HepG2 (cell line): Measurements from ENCODE around the gene OR1L8. TPM values are rescaled to one million over a fixed set of nuclear protein-coding genes. Genes with fewer than 3 reads are reported as not detected.

Experiments
- polyA plus RNA-seq, 8 experiments: library from polyadenylated mRNA; depleted of rRNA in 3 of 8; stranded (reverse) in 7 of 8; unstranded in 1 of 8; fragments of >200 nt; fragmentation: Illumina TruSeq in 4 of 8; extraction: Trizol in 4 of 8; gene quantifications; 2 replicates each; pipeline versions ENCODE4 v1.2.1 to v1.2.3, GENCODE V29; 2011 to 2016; ENCODE audit warnings: low read depth in 4 of 8, missing spikeins in 1 of 8, mixed read lengths in 1 of 8; ENCODE audit not compliant: insufficient read depth in 1 of 8
- total RNA-seq, 5 experiments: library from RNA; depleted of rRNA; stranded (reverse); fragments of >200 nt; fragmentation: Illumina TruSeq; extraction: Trizol; gene quantifications; 2 replicates each; pipeline ENCODE4 v1.2.3, GENCODE V29; 2016; ENCODE audit warnings: low read depth in 1 of 5

The OR1L8 gene
- total and polyA plus RNA-seq, 2 of the 13 experiments (the other 11 are each of a cell fraction or from before 2014, with no cell fraction given): not detected

Other genes with a start within 250 kb of the OR1L8 start
- gene PTGS1, start 212.4 kb downstream of the OR1L8 start, total RNA-seq (2016; rRNA removed; fragmentation: Illumina TruSeq; extraction: Trizol): 0.06 and 0.07 TPM in 2 replicates
- 0.05 and 0.08 TPM in 2 replicates for gene PTGS1, start 212.4 kb downstream of the OR1L8 start, polyA plus RNA-seq (2011; rRNA removed)
- gene OR1J1, start 105.5 kb downstream of the OR1L8 start, total RNA-seq (2016; rRNA removed; fragmentation: Illumina TruSeq; extraction: Trizol): not detected in 2 replicates
- not detected in 2 replicates for gene OR1J1, start 105.5 kb downstream of the OR1L8 start, polyA plus RNA-seq (2011; rRNA removed)
- not detected in 2 replicates for gene OR1J2, start 72.6 kb downstream of the OR1L8 start, total RNA-seq (2016; rRNA removed; fragmentation: Illumina TruSeq; extraction: Trizol)
- gene OR1J2, start 72.6 kb downstream of the OR1L8 start, polyA plus RNA-seq (2011; rRNA removed): not detected in 2 replicates
- not detected in 2 replicates for gene OR1J4, start 64.2 kb downstream of the OR1L8 start, total RNA-seq (2016; rRNA removed; fragmentation: Illumina TruSeq; extraction: Trizol)
- 0.09 TPM in 1 of 2 replicates, not detected in the other for gene OR1J4, start 64.2 kb downstream of the OR1L8 start, polyA plus RNA-seq (2011; rRNA removed)
- not detected in 2 replicates for gene OR1N1, start 56.1 kb downstream of the OR1L8 start, total RNA-seq (2016; rRNA removed; fragmentation: Illumina TruSeq; extraction: Trizol)
- gene OR1N1, start 56.1 kb downstream of the OR1L8 start, polyA plus RNA-seq (2011; rRNA removed): not detected in 2 replicates
- gene OR1N2, start 30.3 kb downstream of the OR1L8 start, total RNA-seq (2016; rRNA removed; fragmentation: Illumina TruSeq; extraction: Trizol): not detected in 2 replicates
- gene OR1N2, start 30.3 kb downstream of the OR1L8 start, polyA plus RNA-seq (2011; rRNA removed): not detected in 2 replicates
- gene OR1Q1, start 31.4 kb upstream of the OR1L8 start, total RNA-seq (2016; rRNA removed; fragmentation: Illumina TruSeq; extraction: Trizol): not detected in 2 replicates
- gene OR1Q1, start 31.4 kb upstream of the OR1L8 start, polyA plus RNA-seq (2011; rRNA removed): 0.07 and 0.12 TPM in 2 replicates
- gene OR1B1, start 74.2 kb upstream of the OR1L8 start, total RNA-seq (2016; rRNA removed; fragmentation: Illumina TruSeq; extraction: Trizol): not detected in 2 replicates
- not detected in 2 replicates for gene OR1B1, start 74.2 kb upstream of the OR1L8 start, polyA plus RNA-seq (2011; rRNA removed)
- gene OR1L1, start 78.3 kb upstream of the OR1L8 start, total RNA-seq (2016; rRNA removed; fragmentation: Illumina TruSeq; extraction: Trizol): not detected in 2 replicates
- gene OR1L1, start 78.3 kb upstream of the OR1L8 start, polyA plus RNA-seq (2011; rRNA removed): not detected in 2 replicates
- gene OR1L3, start 91.7 kb upstream of the OR1L8 start, total RNA-seq (2016; rRNA removed; fragmentation: Illumina TruSeq; extraction: Trizol): not detected in 2 replicates
- not detected in 2 replicates for gene OR1L3, start 91.7 kb upstream of the OR1L8 start, polyA plus RNA-seq (2011; rRNA removed)
- not detected in 2 replicates for gene OR1L4, start 140.6 kb upstream of the OR1L8 start, total RNA-seq (2016; rRNA removed; fragmentation: Illumina TruSeq; extraction: Trizol)
- not detected in 2 replicates for gene OR1L4, start 140.6 kb upstream of the OR1L8 start, polyA plus RNA-seq (2011; rRNA removed)
- gene OR1L6, start 158.9 kb upstream of the OR1L8 start, total RNA-seq (2016; rRNA removed; fragmentation: Illumina TruSeq; extraction: Trizol): not detected in 2 replicates
- gene OR1L6, start 158.9 kb upstream of the OR1L8 start, polyA plus RNA-seq (2011; rRNA removed): not detected in 2 replicates
- not detected in 2 replicates for gene OR5C1, start 205.5 kb upstream of the OR1L8 start, total RNA-seq (2016; rRNA removed; fragmentation: Illumina TruSeq; extraction: Trizol)
- gene OR5C1, start 205.5 kb upstream of the OR1L8 start, polyA plus RNA-seq (2011; rRNA removed): not detected in 2 replicates
- gene OR1K1, start 216.7 kb upstream of the OR1L8 start, total RNA-seq (2016; rRNA removed; fragmentation: Illumina TruSeq; extraction: Trizol): not detected in 2 replicates
- gene OR1K1, start 216.7 kb upstream of the OR1L8 start, polyA plus RNA-seq (2011; rRNA removed): not detected in 2 replicates
- gene PDCL, start 245.2 kb upstream of the OR1L8 start, total RNA-seq (2016; rRNA removed; fragmentation: Illumina TruSeq; extraction: Trizol): 21.6 and 35.2 TPM in 2 replicates
- 4.8 and 6.1 TPM in 2 replicates for gene PDCL, start 245.2 kb upstream of the OR1L8 start, polyA plus RNA-seq (2011; rRNA removed)